NT2/D1 (cell line): ENCODE data around the gene RBMS1.

Source experiments
- SUZ12 ChIP-seq: IDR thresholded peaks from 2 replicates; pipeline ENCODE4 v1.6.1; 2011; ENCODE audit not compliant: insufficient read length, insufficient read depth; ENCODE audit errors: extremely low read depth
- ZNF274 ChIP-seq: IDR thresholded peaks from 2 replicates; pipeline ENCODE4 v1.6.1; 2011; ENCODE audit warnings: mild to moderate bottlenecking, low read depth, low read length

DNA sequence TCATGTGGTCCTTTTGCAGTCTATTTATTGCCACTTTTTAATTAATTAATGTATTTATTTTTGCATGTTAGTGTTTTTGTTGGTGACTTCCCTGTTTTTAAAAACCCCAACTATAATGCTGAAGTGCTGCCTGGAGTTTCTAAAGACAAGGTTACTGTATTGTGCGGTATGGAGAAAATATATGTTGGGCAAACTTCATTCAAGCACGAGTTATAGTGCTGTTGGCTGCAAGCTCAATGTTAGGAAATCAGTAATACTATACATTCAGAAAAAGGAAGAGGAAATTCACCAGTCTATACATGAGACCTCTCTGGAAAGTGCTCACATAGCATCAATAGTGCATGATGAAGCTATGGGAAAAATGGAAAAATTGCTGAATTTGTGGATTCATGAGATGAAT lies 15.4 kb upstream of the RBMS1 start:
- no peak for TF ChIP-seq SUZ12
- no peak for TF ChIP-seq ZNF274
